ENCODE measurements around the gene NSL1. TPM values are rescaled to one million over a fixed set of nuclear protein-coding genes. Genes with fewer than 3 reads are reported as not detected.
"Not testable (repeated sequence)": the region's sequence is repeated elsewhere in the genome, so short reads cannot be mapped to it uniquely, and the experiment has no call there.

The NSL1 gene
- total RNA-seq, 5 donors from 2014 or later (not counting 1 experiment from before 2014, with no cell fraction given): 24.2 to 37.8 (median 29.7) TPM

- CTCF ChIA-PET; H3K4me3 Mint-ChIP-seq; H3K4me1 ChIP-seq (ENCODE audit: control insufficient read depth in 1 of 2, extremely low read depth in 1 of 2, insufficient read depth in 2 of 2, low read length in 2 of 2); ATAC-seq (replicated peaks in 1 of 4); H3K4me1 Mint-ChIP-seq; H3K27me3 Mint-ChIP-seq; H3K4me3 ChIP-seq (ENCODE audit: control insufficient read depth in 1 of 2, extremely low read depth in 1 of 2, low read length in 1 of 2); H3K9me3 ChIP-seq; H3K27ac ChIP-seq (ENCODE audit: low read length); POLR2A ChIA-PET; DNase-seq; H3K27ac Mint-ChIP-seq; H3K9me3 Mint-ChIP-seq; H3K27me3 ChIP-seq (replicated peaks in 1 of 2; ENCODE audit: control insufficient read depth in 2 of 2, extremely low read depth in 1 of 2, insufficient read depth in 2 of 2, low read length in 1 of 2): not testable (repeated sequence)
- WGBS (ENCODE audit: insufficient coverage): no CpG with 5 or more reads among the region's 32 CpGs
- H3K36me3 ChIP-seq (ENCODE audit: control insufficient read depth in 2 of 2, extremely low read depth in 1 of 2, insufficient read depth in 1 of 2, low read length in 1 of 2): peaks cover 0 to 43% of the 10 kb centered on the region in 2 donors
- H3K36me3 Mint-ChIP-seq: peaks cover 36% of the 10 kb centered on the region
These were observed 12.5 kb downstream of the NSL1 start for GRCh38 chr1:212779086-212779485.

GRCh38 chr1:212777151-212777550, 14.4 kb downstream of the NSL1 start:
- Mint-ChIP-seq H3K27ac (no peak overlapping the region), H3K27me3 (no peaks in the 10 kb centered on the region), H3K4me1 (peaks cover 17 to 21% (median 20%) of the 10 kb centered on the region in 3 donors), H3K4me3 (no peak overlapping the region), H3K9me3 (no peaks in the 10 kb centered on the region), H3K36me3 (peaks cover 34% of the 10 kb centered on the region)
- CTCF ChIA-PET: interaction anchor here (0.6 to 1.7 kb wide), 12 partner anchors 8 to 846 kb away, joined by 3 to 5 read pairs (median 4); no protein-coding TSS in a partner anchor
- WGBS (ENCODE audit: insufficient coverage): 89% methylated on average over 1 of the region's 3 CpGs
- H3K36me3 ChIP-seq (ENCODE audit: control insufficient read depth in 2 of 2, extremely low read depth in 1 of 2, insufficient read depth in 1 of 2, low read length in 1 of 2): peaks cover 0 to 32% of the 10 kb centered on the region in 2 donors
- POLR2A ChIA-PET: interaction anchor here in 1 of 2 donors (0.5 to 0.8 kb wide), 3 partner anchors 10 to 347 kb away, joined by 3 to 5 read pairs (median 5); no protein-coding TSS in a partner anchor
- no peak for DNase-seq
- ATAC-seq (replicated peaks in 1 of 4): no peak
- no peak overlapping the region for H3K27ac ChIP-seq (ENCODE audit: low read length)
- no peak overlapping the region for H3K4me3 ChIP-seq (ENCODE audit: control insufficient read depth in 1 of 2, extremely low read depth in 1 of 2, low read length in 1 of 2)
- H3K4me1 ChIP-seq (ENCODE audit: control insufficient read depth in 1 of 2, extremely low read depth in 1 of 2, insufficient read depth in 2 of 2, low read length in 2 of 2): no peaks in the 10 kb centered on the region
- H3K9me3 ChIP-seq: no peaks in the 10 kb centered on the region
- no peaks in the 10 kb centered on the region for H3K27me3 ChIP-seq (replicated peaks in 1 of 2; ENCODE audit: control insufficient read depth in 2 of 2, extremely low read depth in 1 of 2, insufficient read depth in 2 of 2, low read length in 1 of 2)

DNA sequence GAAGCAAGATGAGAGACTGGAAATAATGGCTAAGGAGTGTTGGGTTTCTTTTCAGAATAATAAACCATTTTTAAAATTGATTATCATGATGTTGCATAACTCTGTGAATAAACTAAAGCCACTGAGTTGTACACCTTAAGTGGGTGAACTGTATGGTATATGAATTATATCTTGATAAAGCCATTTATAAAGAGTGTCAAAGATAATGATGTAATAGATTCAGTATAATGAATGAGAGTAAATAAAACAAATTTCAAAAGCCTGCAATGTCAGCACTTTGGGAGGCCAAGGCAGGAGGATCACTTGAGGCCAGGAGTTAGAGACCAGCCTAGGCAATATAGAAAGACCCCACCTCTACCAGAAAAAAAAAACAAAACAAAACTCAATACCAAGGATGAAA, 16.3 kb downstream of the NSL1 start:
- ATAC-seq (replicated peaks in 1 of 4): no peak
- DNase-seq: no peak
- Histone ChIP-seq H3K9me3 (no peaks in the 10 kb centered on the region), H3K4me1 (ENCODE audit: control insufficient read depth in 1 of 2, extremely low read depth in 1 of 2, insufficient read depth in 2 of 2, low read length in 2 of 2) (no peaks in the 10 kb centered on the region), H3K27ac (ENCODE audit: low read length) (no peak overlapping the region), H3K27me3 (replicated peaks in 1 of 2; ENCODE audit: control insufficient read depth in 2 of 2, extremely low read depth in 1 of 2, insufficient read depth in 2 of 2, low read length in 1 of 2) (no peaks in the 10 kb centered on the region), H3K4me3 (ENCODE audit: control insufficient read depth in 1 of 2, extremely low read depth in 1 of 2, low read length in 1 of 2) (no peak overlapping the region), H3K36me3 (ENCODE audit: control insufficient read depth in 2 of 2, extremely low read depth in 1 of 2, insufficient read depth in 1 of 2, low read length in 1 of 2) (peaks cover 0 to 19% of the 10 kb centered on the region in 2 donors)
- ChIA-PET POLR2A (no interaction called here), CTCF (interaction anchor here (0.6 to 1.2 kb wide), 2 partner anchors 12 to 14 kb away, joined by 3 read pairs; no protein-coding TSS in a partner anchor)
- Mint-ChIP-seq H3K9me3 (peaks cover 0 to 9% (median 6%) of the 10 kb centered on the region in 3 donors), H3K27ac (peak overlapping the region in 1 of 2 donors; percentile 65), H3K27me3 (no peaks in the 10 kb centered on the region), H3K4me1 (peaks cover 19 to 21% (median 20%) of the 10 kb centered on the region in 3 donors), H3K4me3 (no peak overlapping the region), H3K36me3 (peaks cover 43% of the 10 kb centered on the region)

DNA sequence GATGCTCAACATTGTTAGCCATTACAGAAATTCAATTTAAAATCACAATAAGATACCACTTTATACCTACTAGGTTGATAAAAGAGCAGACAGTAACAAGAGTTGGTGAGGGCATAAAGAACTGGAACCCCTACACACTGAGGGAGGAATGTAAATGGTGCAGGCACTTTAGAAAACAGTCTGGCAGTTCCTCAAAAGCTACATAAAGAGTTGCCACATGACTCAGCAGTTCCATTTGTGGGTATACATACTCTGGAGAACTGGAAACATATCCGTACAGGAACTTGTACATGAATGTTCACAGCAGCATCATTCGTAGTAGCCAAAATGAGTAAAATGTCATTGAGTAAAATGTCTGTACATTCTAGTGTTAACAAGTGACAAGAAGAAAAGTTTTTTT, 17.0 kb downstream of the NSL1 start:
- Mint-ChIP-seq H3K4me3 (no peak overlapping the region), H3K27ac (no peak overlapping the region), H3K4me1 (peaks cover 21 to 24% (median 24%) of the 10 kb centered on the region in 3 donors), H3K27me3 (no peaks in the 10 kb centered on the region), H3K9me3 (peaks cover 0 to 15% (median 6%) of the 10 kb centered on the region in 3 donors), H3K36me3 (peaks cover 50% of the 10 kb centered on the region)
- DNase-seq: no peak
- no peak for ATAC-seq (replicated peaks in 1 of 4)
- Histone ChIP-seq H3K27ac (ENCODE audit: low read length) (no peak overlapping the region), H3K27me3 (replicated peaks in 1 of 2; ENCODE audit: control insufficient read depth in 2 of 2, extremely low read depth in 1 of 2, insufficient read depth in 2 of 2, low read length in 1 of 2) (no peaks in the 10 kb centered on the region), H3K4me3 (ENCODE audit: control insufficient read depth in 1 of 2, extremely low read depth in 1 of 2, low read length in 1 of 2) (no peak overlapping the region), H3K9me3 (peaks cover 5% of the 10 kb centered on the region), H3K4me1 (ENCODE audit: control insufficient read depth in 1 of 2, extremely low read depth in 1 of 2, insufficient read depth in 2 of 2, low read length in 2 of 2) (no peaks in the 10 kb centered on the region), H3K36me3 (ENCODE audit: control insufficient read depth in 2 of 2, extremely low read depth in 1 of 2, insufficient read depth in 1 of 2, low read length in 1 of 2) (peaks cover 0 to 19% of the 10 kb centered on the region in 2 donors)
- ChIA-PET POLR2A (no interaction called here), CTCF (no interaction called here)
- whole genome bisulfite sequencing (ENCODE audit: insufficient coverage): 40% methylated on average over 1 of the region's 2 CpGs

DNA sequence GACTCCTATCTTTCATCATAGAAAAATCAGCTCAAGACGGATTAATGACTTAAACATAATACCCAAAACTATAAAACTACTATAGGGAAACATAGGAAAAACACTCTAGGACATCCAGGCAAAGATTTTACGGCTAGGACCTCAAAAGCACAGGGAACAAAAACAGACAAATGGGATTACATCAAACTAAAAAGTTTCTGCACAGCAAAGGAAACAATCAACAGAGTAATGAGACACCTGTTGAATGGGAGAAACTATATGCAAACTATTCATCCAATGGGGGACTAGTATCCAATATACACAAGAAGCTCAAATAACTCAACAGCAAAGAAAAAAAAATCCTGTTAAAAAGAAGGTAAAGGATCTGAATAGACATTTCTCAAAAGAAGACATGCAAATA, 18.6 kb downstream of the NSL1 start:
- H3K36me3 Mint-ChIP-seq: peaks cover 61% of the 10 kb centered on the region
- peak overlapping the region in 1 of 2 donors; percentile 38 for H3K27ac Mint-ChIP-seq

GRCh38 chr1:212771341-212771740, 20.2 kb downstream of the NSL1 start:
- CTCF ChIA-PET: interaction anchor here (0.7 to 1.0 kb wide), 4 partner anchors 10 to 159 kb away, joined by 3 read pairs; no protein-coding TSS in a partner anchor
- Histone ChIP-seq H3K27ac (ENCODE audit: low read length) (no peak overlapping the region), H3K9me3 (peaks cover 8% of the 10 kb centered on the region), H3K36me3 (ENCODE audit: control insufficient read depth in 2 of 2, extremely low read depth in 1 of 2, insufficient read depth in 1 of 2, low read length in 1 of 2) (peaks cover 0 to 10% of the 10 kb centered on the region in 2 donors), H3K4me3 (ENCODE audit: control insufficient read depth in 1 of 2, extremely low read depth in 1 of 2, low read length in 1 of 2) (no peak overlapping the region), H3K4me1 (ENCODE audit: control insufficient read depth in 1 of 2, extremely low read depth in 1 of 2, insufficient read depth in 2 of 2, low read length in 2 of 2) (no peaks in the 10 kb centered on the region), H3K27me3 (replicated peaks in 1 of 2; ENCODE audit: control insufficient read depth in 2 of 2, extremely low read depth in 1 of 2, insufficient read depth in 2 of 2, low read length in 1 of 2) (no peaks in the 10 kb centered on the region)
- Mint-ChIP-seq H3K4me3 (no peak overlapping the region), H3K27ac (peak overlapping the region in 1 of 2 donors; percentile 11), H3K36me3 (peaks cover 70% of the 10 kb centered on the region), H3K9me3 (peaks cover 11 to 41% (median 21%) of the 10 kb centered on the region in 3 donors), H3K4me1 (peaks cover 34 to 46% (median 34%) of the 10 kb centered on the region in 3 donors), H3K27me3 (no peaks in the 10 kb centered on the region)
- no peak for ATAC-seq (replicated peaks in 1 of 4)
- no peak for DNase-seq
- POLR2A ChIA-PET: interaction anchor here in 1 of 2 donors (0.6 kb wide), 1 partner anchor 334 kb away, joined by 3 read pairs; no protein-coding TSS in a partner anchor

More for the DNA sequence above, 18.6 kb downstream of the NSL1 start:
- H3K36me3 ChIP-seq (ENCODE audit: control insufficient read depth in 2 of 2, extremely low read depth in 1 of 2, insufficient read depth in 1 of 2, low read length in 1 of 2): peaks cover 0 to 18% of the 10 kb centered on the region in 2 donors
- peaks cover 3 to 30% (median 16%) of the 10 kb centered on the region in 3 donors for H3K9me3 Mint-ChIP-seq
- peaks cover 8% of the 10 kb centered on the region for H3K9me3 ChIP-seq
- no peak overlapping the region for H3K27ac ChIP-seq (ENCODE audit: low read length)
- POLR2A ChIA-PET: interaction anchor here in 1 of 2 donors (0.7 kb wide), 1 partner anchor 46 kb away, joined by 3 read pairs; no protein-coding TSS in a partner anchor
- peaks cover 26 to 35% (median 33%) of the 10 kb centered on the region in 3 donors for H3K4me1 Mint-ChIP-seq
- H3K4me3 ChIP-seq (ENCODE audit: control insufficient read depth in 1 of 2, extremely low read depth in 1 of 2, low read length in 1 of 2): no peak overlapping the region
- H3K4me3 Mint-ChIP-seq: no peak overlapping the region
- no peaks in the 10 kb centered on the region for H3K4me1 ChIP-seq (ENCODE audit: control insufficient read depth in 1 of 2, extremely low read depth in 1 of 2, insufficient read depth in 2 of 2, low read length in 2 of 2)
- no CpG with 5 or more reads among the region's 2 CpGs for WGBS (ENCODE audit: insufficient coverage)
- no peak for DNase-seq
- ATAC-seq (replicated peaks in 1 of 4): no peak
- H3K27me3 ChIP-seq (replicated peaks in 1 of 2; ENCODE audit: control insufficient read depth in 2 of 2, extremely low read depth in 1 of 2, insufficient read depth in 2 of 2, low read length in 1 of 2): no peaks in the 10 kb centered on the region
- no peaks in the 10 kb centered on the region for H3K27me3 Mint-ChIP-seq
- CTCF ChIA-PET: interaction anchor here (0.6 to 1.2 kb wide), 3 partner anchors 93 to 305 kb away, joined by 3 to 4 read pairs (median 3); no protein-coding TSS in a partner anchor

Data from T-cell (primary cell).